ENCODE results near the gene RASSF5. TPM values are rescaled to one million over a fixed set of nuclear protein-coding genes. Genes with fewer than 3 reads are reported as not detected.

RASSF5 gene
- polyA plus RNA-seq, 2 of the 4 experiments (the other 2 are of a cell fraction) = 2.0 to 2.2 TPM

GRCh38 chr1:206634365-206635079 is 127.2 kb downstream of the RASSF5 start (continued):
- TF ChIP-seq FOSB (CRISPR knock-in tag; IDR thresholded peaks at IDR 0.05) (no peak), HOXB13 (CRISPR knock-in tag; IDR thresholded peaks at IDR 0.05; ENCODE audit: low read depth) (no peak), TP53 (CRISPR knock-in tag; IDR thresholded peaks at IDR 0.05) (no peak), TFCP2L1 (CRISPR knock-in tag; IDR thresholded peaks at IDR 0.05) (no peak), SREBF2 (IDR thresholded peaks at IDR 0.05) (no peak), FOXS1 (CRISPR knock-in tag; IDR thresholded peaks at IDR 0.05) (no peak), BHLHE40 (IDR thresholded peaks at IDR 0.05; ENCODE audit: low read depth, low read length) (no peak), FOSL2 (IDR thresholded peaks at IDR 0.05) (no peak), FOSL2 (CRISPR knock-in tag; IDR thresholded peaks at IDR 0.05) (no peak), ZNF302 (CRISPR knock-in tag; IDR thresholded peaks at IDR 0.05) (no peak), KDM1A (IDR thresholded peaks at IDR 0.05; ENCODE audit: low read depth) (no peak), E2F6 (IDR thresholded peaks at IDR 0.05; ENCODE audit: borderline replicate concordance, low read depth) (no peak), ZC3H11A (IDR thresholded peaks at IDR 0.05) (no peak), HOXA7 (CRISPR knock-in tag; IDR thresholded peaks at IDR 0.05) (0 out of 2 replicates have a peak, but pooled peaks have one; percentile 2), EHMT2 (IDR thresholded peaks at IDR 0.05; ENCODE audit: low read depth) (no peak), POLR2A (IDR thresholded peaks at IDR 0.05; ENCODE audit: low read length) (no peak), EHF (CRISPR knock-in tag; IDR thresholded peaks at IDR 0.05) (no peak)
- TF ChIP-seq, protein P1, sequence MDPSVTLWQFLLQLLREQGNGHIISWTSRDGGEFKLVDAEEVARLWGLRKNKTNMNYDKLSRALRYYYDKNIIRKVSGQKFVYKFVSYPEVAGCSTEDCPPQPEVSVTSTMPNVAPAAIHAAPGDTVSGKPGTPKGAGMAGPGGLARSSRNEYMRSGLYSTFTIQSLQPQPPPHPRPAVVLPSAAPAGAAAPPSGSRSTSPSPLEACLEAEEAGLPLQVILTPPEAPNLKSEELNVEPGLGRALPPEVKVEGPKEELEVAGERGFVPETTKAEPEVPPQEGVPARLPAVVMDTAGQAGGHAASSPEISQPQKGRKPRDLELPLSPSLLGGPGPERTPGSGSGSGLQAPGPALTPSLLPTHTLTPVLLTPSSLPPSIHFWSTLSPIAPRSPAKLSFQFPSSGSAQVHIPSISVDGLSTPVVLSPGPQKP (IDR thresholded peaks at IDR 0.05; ENCODE audit: low read depth, low read length) = no peak
- TF ChIP-seq, protein P2, sequence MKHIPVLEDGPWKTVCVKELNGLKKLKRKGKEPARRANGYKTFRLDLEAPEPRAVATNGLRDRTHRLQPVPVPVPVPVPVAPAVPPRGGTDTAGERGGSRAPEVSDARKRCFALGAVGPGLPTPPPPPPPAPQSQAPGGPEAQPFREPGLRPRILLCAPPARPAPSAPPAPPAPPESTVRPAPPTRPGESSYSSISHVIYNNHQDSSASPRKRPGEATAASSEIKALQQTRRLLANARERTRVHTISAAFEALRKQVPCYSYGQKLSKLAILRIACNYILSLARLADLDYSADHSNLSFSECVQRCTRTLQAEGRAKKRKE (CRISPR knock-in tag; IDR thresholded peaks at IDR 0.05; ENCODE audit: low read depth) = no peak

DNA sequence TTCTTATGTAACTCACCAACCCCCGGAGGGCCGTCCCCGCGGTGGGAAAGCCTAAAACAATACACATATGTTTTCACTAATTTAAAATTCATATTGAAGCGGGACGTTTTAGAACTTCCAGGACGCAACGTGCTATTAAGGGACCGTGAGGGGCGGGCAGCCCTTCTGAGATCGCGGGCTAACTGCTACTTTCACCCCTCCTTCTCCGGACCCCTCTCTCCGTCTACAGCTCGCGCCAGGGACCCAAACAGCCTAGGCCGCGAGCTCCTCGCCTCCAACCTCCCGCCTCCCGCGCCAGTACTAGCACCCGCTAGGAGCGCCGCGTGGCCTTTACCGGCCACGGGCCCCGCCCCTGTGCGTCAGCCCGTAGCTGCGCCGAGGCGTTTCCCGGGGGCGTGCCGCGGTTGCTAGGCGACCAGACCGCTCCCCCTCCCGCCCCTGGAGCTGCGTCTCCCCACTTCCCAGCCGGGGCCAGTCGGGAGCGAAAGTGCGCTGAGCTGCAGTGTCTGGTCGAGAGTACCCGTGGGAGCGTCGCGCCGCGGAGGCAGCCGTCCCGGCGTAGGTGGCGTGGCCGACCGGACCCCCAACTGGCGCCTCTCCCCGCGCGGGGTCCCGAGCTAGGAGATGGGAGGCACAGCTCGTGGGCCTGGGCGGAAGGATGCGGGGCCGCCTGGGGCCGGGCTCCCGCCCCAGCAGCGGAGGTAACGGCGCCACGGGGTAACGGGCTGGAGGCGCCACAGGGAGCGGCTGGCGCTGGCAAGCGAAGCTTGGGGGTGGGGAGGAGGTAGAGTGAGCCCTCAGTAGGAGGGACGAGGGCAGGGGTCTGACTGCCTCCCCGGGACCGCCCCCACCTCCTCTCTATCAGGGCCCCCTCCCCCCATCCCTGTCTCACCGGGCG is 128.0 kb downstream of the RASSF5 start, which contains the start of gene DYRK3:
Gene DYRK3 (plus strand): TSS at position 457 of the 898 bp plus-strand sequence. CDS start 168 bp downstream, at position 625.
- Histone ChIP-seq H3K27ac (peak within 1 kb of the TSS; percentile 88 to 89), H3K4me3 (peak within 1 kb of the TSS; percentile 91), H3K4me2 (peak within 1 kb of the TSS; percentile 98), H3K4me1 (peaks cover 32% of the 10 kb centered on the region; the same call in 2 of the 3 replicates), H3K9me3 (no peaks in the 10 kb centered on the region)
- ATAC-seq = peak; percentile 91 to 95
- CTCF ChIA-PET = interaction anchor here (0.6 to 19.0 kb wide), 24 partner anchors 10 to 382 kb away, joined by 3 to 452 read pairs (median 6); partner anchors contain the start of gene EIF2D
- POLR2A ChIA-PET = interaction anchor here (0.9 to 1.9 kb wide), 13 partner anchors 20 to 417 kb away, joined by 3 to 20 read pairs (median 6); partner anchors contain the start of genes EIF2D, MAPKAPK2 and PFKFB2
- peak; percentile 87 to 93 for DNase-seq (ENCODE audit: low read depth in 1 of 2, low spot score in 1 of 2)
- FAIRE-seq = no peak
- WGBS (ENCODE audit: missing lambda C conversion rate) = 20% methylated on average over 18 of the region's 84 CpGs
- TF ChIP-seq HOXB5 (CRISPR knock-in tag; IDR thresholded peaks at IDR 0.05) (0 out of 2 replicates have a peak, but pooled peaks have one; percentile 62), EP300 (IDR thresholded peaks at IDR 0.05) (no peak), JUN (IDR thresholded peaks at IDR 0.05) (peak; percentile 40 to 85; a peak in 3 of 5 replicates), HOXB13 (CRISPR knock-in tag; IDR thresholded peaks at IDR 0.05; ENCODE audit: low read depth) (no peak), E2F6 (IDR thresholded peaks at IDR 0.05; ENCODE audit: borderline replicate concordance, low read depth) (peak; percentile 98), FOSB (CRISPR knock-in tag; IDR thresholded peaks at IDR 0.05) (no peak), MAZ (IDR thresholded peaks at IDR 0.05; ENCODE audit: borderline replicate concordance, low read depth, low read length) (0 out of 2 replicates have a peak, but pooled peaks have one; percentile 51), TP53 (CRISPR knock-in tag; IDR thresholded peaks at IDR 0.05) (0 out of 2 replicates have a peak, but pooled peaks have one; percentile 10), JUNB (IDR thresholded peaks at IDR 0.05) (no peak), PHF8 (IDR thresholded peaks at IDR 0.05; ENCODE audit: borderline replicate concordance, low read depth) (peak; percentile 74), MYC (IDR thresholded peaks at IDR 0.05; ENCODE audit: borderline replicate concordance, low read length) (peak; percentile 88), SREBF2 (IDR thresholded peaks at IDR 0.05) (no peak), TFCP2L1 (CRISPR knock-in tag; IDR thresholded peaks at IDR 0.05) (no peak)
- TF ChIP-seq, protein P3, sequence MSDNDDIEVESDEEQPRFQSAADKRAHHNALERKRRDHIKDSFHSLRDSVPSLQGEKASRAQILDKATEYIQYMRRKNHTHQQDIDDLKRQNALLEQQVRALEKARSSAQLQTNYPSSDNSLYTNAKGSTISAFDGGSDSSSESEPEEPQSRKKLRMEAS (IDR thresholded peaks at IDR 0.05) = peak; percentile 98
- TF ChIP-seq, protein P4, sequence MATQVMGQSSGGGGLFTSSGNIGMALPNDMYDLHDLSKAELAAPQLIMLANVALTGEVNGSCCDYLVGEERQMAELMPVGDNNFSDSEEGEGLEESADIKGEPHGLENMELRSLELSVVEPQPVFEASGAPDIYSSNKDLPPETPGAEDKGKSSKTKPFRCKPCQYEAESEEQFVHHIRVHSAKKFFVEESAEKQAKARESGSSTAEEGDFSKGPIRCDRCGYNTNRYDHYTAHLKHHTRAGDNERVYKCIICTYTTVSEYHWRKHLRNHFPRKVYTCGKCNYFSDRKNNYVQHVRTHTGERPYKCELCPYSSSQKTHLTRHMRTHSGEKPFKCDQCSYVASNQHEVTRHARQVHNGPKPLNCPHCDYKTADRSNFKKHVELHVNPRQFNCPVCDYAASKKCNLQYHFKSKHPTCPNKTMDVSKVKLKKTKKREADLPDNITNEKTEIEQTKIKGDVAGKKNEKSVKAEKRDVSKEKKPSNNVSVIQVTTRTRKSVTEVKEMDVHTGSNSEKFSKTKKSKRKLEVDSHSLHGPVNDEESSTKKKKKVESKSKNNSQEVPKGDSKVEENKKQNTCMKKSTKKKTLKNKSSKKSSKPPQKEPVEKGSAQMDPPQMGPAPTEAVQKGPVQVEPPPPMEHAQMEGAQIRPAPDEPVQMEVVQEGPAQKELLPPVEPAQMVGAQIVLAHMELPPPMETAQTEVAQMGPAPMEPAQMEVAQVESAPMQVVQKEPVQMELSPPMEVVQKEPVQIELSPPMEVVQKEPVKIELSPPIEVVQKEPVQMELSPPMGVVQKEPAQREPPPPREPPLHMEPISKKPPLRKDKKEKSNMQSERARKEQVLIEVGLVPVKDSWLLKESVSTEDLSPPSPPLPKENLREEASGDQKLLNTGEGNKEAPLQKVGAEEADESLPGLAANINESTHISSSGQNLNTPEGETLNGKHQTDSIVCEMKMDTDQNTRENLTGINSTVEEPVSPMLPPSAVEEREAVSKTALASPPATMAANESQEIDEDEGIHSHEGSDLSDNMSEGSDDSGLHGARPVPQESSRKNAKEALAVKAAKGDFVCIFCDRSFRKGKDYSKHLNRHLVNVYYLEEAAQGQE (IDR thresholded peaks at IDR 0.05) = 0 out of 2 replicates have a peak, but pooled peaks have one; percentile 16
